HG02938 (cell line): ENCODE measurements around the gene PLEKHA5.
"Not testable (repeated sequence)": the region's sequence is repeated elsewhere in the genome, so short reads cannot be mapped to it uniquely, and the experiment has no call there.

Experiments
- ATAC-seq: cut with Tn5 transposase; IDR thresholded peaks from one replicate; pipeline ENCODE4 v1.9.1; 2021; ENCODE audit warnings: mild to moderate bottlenecking, moderate library complexity; ENCODE audit not compliant: unreplicated experiment

PLEKHA5 gene

DNA sequence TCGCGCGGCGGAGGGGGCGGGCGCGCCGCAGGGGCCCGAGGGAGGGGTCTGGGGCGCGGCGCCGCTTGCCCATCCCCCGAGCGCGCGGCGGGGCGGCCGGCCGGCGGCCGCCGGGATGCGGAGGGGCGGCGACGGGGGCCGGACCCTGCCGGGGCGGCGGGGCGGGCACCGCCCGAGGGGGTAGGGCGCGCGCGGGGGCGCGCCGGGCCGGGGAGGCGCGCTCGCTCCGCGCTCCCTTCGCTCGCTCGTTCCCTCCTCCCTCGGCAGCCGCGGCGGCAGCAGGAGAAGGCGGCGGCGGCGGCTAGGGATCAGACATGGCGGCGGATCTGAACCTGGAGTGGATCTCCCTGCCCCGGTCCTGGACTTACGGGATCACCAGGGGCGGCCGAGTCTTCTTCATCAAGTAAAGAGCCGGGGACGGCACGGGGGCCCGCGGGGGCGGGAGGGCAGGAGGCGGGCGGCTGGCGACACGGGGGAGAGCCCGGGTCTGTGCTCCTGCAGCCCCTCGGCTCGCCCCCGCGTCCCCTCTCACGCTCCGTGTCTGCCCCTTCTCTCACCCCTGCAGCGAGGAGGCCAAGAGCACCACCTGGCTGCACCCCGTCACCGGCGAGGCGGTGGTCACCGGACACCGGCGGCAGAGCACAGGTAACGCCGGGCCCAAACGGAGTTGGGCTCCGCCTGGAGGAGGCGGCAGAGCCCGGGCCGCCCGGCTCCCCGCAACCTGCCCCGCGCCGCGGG lies at the start of gene PLEKHA5:
TSS of gene PLEKHA5 (plus strand) at position 248 of the 738 bp plus-strand sequence. CDS start at position 315, 67 bp downstream.
- peak; percentile 45 for ATAC-seq

- no peak for ATAC-seq
These were observed 48.6 kb upstream of the PLEKHA5 start for GRCh38 chr12:19080918-19081317.

DNA sequence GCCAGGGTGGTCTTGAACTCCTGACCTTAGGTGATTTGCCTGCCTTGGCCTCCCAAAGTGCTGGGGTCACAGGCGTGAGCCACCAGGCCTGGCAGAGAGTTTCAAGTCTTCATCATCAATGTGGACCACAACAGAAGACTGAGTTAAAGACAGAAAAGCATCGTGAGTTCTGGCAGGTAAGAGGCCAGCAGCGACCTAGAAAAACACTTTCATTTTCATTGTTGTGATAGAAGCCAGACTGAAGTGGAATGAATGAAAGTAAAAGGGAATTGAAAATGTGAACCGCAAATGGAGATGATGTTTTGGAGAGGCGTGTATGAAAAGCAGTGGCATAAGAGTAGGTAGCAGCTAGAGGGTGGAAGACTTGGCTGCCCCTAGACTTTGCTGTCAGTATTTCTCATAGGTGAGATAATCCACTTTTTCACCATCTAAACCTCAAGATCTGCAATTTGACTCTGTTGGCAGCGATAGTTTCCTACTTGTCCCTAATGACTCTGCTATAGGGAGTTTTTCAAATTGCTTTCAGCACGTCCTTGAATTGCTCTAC lies 47.1 kb upstream of the PLEKHA5 start:
- ATAC-seq, result no peak

GRCh38 chr12:19084547-19084946 lies 45.0 kb upstream of the PLEKHA5 start:
- ATAC-seq, result no peak

DNA sequence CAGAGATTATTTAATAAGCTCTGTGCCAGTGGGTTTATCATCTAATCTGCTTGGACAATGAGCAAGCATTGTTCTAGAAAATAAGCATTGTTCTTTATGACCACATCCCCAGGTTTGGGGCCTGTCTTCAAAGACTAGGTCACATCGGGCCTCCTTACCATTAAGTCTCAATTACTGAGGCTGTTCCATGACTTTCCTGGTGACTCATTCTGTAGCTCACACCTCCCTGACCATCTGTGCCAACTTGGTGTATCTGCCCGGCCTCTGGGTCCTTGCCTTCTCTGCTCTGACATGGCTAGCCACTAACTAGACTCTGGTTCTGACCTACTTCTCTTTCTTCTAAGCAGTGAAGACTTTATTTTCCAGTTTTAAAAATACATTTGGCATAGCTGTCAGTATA lies 44.4 kb upstream of the PLEKHA5 start:
- no peak for ATAC-seq

GRCh38 chr12:19088606-19089005 lies 40.9 kb upstream of the PLEKHA5 start:
- ATAC-seq, result no peak

- ATAC-seq, result not testable (repeated sequence)
These were observed 37.1 kb upstream of the PLEKHA5 start for GRCh38 chr12:19092482-19092881.

DNA sequence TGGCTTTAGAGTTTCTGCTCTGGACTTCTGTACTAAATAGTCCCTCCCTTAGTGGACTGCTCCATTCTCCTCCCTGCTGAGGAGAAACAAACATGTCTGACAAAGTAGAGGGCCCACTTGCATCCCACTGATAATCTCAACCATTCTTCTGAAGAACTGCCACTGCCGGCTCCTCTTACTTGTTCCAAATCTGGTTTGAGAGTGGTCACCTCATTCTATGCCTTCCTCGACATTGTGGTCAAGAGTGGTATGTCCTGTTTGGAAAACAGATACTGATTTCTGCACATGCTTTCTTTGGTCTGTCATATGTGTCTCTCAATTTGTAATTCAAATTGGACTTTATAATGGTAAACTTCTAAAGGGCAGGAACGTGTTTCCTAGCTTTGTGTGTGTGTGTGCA lies 36.3 kb upstream of the PLEKHA5 start:
- no peak for ATAC-seq

DNA sequence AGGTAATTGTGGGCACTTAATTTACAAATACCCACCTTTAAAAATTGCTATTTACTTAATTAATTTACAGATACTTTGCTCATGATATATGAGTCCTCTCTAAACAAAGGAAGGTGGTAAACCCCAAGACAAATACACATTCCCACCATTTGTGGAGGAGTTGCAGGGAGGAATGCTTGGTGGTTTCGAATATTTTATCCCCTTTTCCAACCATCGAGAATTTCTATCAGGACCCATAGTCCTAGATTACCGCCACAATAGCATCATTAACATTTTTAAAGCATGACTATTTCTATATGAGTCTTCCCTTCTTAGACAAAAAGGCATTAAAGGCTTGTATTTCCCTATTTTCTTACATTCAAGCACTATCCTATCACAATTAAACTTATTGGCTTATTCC lies 34.2 kb upstream of the PLEKHA5 start:
- ATAC-seq, result no peak

DNA sequence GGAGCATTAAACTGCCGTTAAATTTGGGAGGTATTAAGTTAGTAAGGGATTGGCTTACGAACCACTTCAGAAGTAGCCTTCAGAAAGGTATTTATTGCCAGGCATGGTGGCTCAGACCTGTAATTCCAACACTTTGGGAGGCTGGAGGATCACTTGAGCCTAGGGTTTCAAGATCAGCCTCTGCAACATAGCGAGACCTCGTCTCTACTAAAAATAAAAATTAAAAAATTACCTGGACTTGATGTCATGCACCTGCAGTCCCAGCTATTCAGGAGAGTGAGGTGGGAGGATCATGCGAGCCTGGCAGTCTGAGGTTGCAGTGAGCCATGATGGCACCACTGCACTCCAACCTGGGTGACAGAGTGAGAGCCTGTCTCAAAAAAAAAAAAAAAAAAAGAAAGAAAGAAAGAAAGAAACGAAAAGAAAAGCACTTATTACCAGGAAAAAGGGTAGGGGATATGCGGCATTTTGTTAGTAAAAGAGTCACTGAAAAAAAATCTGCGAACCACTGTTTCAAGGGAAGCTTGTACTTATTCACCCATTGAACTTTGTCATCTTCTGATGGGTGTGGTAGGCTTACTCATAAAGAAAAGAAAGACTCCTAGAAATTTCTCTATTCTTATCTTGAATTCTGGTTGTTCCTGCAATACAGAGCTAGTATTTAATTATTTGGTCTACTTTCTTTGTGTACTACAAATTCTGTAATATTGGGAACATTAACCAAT lies 33.6 kb upstream of the PLEKHA5 start:
- ATAC-seq, result no peak

DNA sequence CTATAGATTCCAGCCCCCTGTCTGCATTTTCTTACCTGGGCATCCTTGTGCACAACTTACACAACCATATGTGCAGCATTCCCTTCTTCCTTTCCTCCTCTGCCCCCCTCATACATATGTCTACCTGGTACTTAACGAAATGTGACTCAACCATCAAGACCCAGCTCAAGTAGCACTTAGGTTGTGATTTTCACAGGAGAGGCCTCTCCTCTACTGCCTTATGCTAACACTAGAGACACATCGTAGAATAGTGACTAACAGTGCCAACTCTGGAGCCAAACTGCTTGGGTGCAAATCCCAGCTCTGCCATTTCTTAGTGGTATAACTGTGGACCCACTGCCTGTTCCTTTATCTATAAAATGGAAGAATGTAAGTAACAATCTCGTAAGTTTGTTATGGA lies 24.1 kb upstream of the PLEKHA5 start:
- no peak for ATAC-seq

DNA sequence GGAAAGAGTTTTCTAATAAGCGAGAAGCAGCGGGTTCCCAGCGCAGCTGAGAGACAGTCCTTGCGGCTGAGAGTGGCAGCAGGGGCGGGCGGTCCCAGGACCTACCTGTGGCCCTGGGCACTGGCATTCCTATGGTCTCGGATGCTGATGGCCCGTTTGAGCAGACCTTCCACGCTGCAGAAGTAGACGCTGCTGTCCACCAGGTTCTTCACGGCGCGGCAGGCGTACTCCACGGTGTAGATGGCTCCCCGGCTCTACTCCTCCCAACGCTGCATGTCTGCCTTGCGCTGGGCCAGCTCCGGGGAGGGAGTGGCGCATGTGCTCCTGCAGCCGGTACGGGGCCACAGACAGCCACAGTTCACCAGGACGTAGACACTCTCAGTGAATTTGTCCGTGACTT lies 21.8 kb upstream of the PLEKHA5 start:
- ATAC-seq, result no peak

DNA sequence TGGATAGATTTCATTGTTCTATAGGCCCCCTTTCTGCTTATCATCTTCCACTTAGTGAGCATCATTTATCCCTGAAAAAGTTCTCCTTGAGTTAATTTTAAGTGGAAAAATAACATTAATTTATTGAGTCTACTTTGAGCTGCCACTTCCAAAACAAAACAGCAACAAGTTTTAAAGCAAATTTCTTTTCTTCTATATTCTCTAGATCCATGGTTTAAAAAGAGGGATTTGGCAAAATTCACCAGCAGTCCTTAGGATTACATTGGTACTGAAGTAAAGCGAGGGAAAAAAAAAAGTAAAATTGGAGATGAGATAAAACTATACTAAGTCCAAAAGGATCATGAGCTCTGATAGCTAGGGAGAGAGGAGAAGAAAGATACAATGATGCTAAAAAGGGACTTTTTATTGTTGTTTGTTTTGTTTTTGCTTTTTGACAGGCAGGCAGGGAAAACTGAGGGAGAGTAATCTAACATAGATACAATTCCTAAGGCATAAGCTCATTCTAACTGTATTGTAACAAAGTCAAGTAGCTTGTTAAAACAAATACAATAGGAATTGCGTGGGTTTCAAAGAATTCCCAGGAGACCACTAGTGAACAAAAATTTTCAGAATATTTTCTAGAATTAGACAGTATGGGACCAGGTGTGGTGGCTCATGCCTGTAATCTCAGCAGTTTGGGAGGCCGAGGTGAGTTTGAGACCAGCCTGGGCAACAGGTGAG lies 19.2 kb upstream of the PLEKHA5 start:
- ATAC-seq, result no peak

DNA sequence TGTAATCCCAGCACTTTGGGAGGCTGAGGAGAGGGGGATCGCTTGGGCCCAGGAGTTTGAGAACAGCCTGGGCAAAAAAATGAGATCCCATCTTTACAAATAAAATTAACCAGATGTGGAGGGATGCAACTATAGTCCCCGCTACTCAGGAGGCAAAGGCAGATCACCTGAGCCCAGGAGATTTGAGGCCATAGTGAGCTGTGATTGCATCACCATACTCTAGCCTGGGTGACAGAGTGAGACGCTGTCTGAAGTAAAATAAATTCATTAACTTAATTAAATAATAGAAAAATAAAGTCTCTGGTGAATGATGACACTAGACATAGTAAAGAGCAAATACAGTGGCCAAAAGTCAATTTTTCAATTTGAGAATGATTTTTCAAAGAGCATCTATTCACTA lies 16.1 kb upstream of the PLEKHA5 start:
- no peak for ATAC-seq

GRCh38 chr12:19115285-19115684 lies 14.2 kb upstream of the PLEKHA5 start:
- ATAC-seq, result no peak

DNA sequence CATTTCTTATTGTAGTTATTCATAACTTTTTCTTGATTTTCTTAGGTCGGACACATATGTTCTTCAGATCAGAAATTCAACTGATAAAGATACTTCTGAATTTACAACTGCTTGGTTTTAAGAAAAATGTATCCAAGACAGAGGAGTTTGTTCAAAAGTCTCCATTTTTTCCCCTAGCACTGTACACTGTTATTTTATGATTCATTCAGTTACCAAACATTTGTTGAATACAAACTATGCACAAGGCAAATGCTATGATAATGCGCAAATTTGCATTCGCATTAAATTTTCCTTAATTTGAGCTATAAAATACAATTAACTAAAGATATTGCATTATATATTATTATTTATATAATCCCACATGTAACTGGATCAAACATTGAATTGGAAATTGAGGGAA lies 10.1 kb upstream of the PLEKHA5 start:
- ATAC-seq, result no peak

DNA sequence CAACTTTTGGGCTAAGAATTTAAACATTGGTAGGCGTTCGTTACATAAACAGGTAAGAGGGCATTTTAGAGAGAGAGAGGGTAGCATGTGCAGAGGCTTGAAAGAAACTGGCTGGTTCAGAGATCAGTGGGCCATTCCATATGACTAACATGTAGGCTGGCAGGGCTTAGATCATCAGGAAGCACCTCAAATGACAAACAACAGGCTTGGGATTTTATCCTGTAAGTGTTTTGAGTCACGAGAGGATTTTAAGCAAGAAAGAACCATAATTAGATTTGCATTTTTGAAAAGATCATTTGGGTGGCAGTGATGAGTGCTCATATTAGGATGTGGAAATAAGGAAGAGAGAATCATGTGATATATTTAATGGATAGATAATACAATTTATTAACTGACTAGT lies 8.7 kb upstream of the PLEKHA5 start:
- no peak for ATAC-seq

DNA sequence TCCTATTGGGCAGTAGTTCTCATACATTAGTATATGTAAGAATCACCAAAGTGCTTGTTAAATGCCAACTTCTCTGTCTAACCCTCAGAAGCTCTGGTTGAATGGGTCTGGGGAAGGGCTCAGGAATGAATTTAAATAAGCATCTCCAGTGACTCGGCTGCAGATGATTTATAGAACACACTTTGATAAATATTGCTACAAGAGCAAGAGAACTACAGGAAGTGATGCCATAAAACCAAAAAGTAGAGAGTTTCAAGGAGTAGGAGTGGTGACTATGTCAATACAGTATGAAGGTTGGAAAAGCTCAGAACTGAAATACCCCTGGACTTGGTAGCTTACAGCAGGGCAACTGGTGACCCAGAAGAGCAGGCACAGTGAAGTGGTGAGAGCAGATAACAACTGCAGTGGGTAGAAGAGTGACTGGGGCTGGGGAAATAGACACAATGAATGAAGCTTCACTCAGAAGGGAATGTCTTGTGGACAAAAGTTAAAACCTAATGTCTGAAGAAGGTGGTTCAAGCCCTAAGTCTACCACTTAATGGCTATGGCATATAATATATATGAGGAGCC lies 8.0 kb upstream of the PLEKHA5 start:
- no peak for ATAC-seq

- no peak for ATAC-seq
These were observed 4.2 kb upstream of the PLEKHA5 start for GRCh38 chr12:19125325-19125724.

- ATAC-seq, result no peak
These were observed 2.3 kb upstream of the PLEKHA5 start for GRCh38 chr12:19127270-19127669.

DNA sequence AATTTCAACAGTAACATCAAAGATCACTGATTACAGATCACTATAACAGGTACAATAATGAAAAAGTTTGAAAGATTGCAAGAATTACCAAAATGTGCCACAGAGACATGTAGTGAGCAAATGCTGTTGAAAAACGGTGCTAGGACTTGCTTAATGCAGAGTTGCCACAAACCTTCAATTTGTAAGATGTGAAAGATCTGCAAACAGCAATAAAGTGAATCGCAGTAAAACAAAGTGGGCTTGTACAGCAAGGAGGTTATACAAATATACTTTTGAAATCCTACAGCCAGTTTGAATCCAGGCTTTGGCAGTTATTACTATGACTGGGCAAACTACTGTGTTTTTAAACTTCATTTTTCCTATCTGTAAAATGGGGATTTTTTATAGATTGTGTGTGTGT lies 1.0 kb upstream of the PLEKHA5 start:
- no peak for ATAC-seq
